Sigmoid colon (tissue), 4 donors: ENCODE measurements around the gene SYNPO2.
A peak's percentile ranks its signal among the peaks of the same experiment; 100 is the strongest.

Experiments
- CTCF ChIP-seq, 4 experiments: fragments of 450-650 bp in 3 of 4; fragments of 200-600 bp in 1 of 4; IDR thresholded peaks; one replicate each; pipeline ENCODE4 v1.5.1; 2016 to 2019; ENCODE audit warnings: antibody characterized with exemption in 4 of 4, mild to moderate bottlenecking in 3 of 4, moderate library complexity in 2 of 4
- POLR2AphosphoS5 ChIP-seq, 4 donors: sonication (generic); formaldehyde crosslinking; IDR thresholded peaks; one replicate each; pipeline ENCODE4 v1.6.1; 2017; ENCODE audit warnings: antibody characterized with exemption in 4 of 4

- TF ChIP-seq POLR2AphosphoS5 (IDR thresholded peaks at IDR 0.05) (peak in 2 of 4 donors; percentile 8 to 45), CTCF (IDR thresholded peaks at IDR 0.05) (no peak)
Measured at GRCh38 chr4:119020158-119020557, 131.5 kb downstream of the SYNPO2 start.
